ENCODE data around the gene IRF9.
"Not testable (repeated sequence)": the region's sequence is repeated elsewhere in the genome, so short reads cannot be mapped to it uniquely, and the experiment has no call there.

IRF9 gene

GRCh38 chr14:24195186-24196070 is 34.4 kb downstream of the IRF9 start, which contains the start of gene TM9SF1:
Gene TM9SF1, minus strand, starts transcription at chr14:24195441. Its CDS starts 422 bp downstream, at chr14:24195019.
- DNase-seq = peak; percentile 98

GRCh38 chr14:24196071-24197055 is 35.3 kb downstream of the IRF9 start:
- DNase-seq = no peak

- DNase-seq = no peak
These were observed 36.0 kb downstream of the IRF9 start for GRCh38 chr14:24197056-24197450.

- DNase-seq = no peak
These were observed 37.9 kb downstream of the IRF9 start for GRCh38 chr14:24198814-24199524.

- DNase-seq = not testable (repeated sequence)
These were observed 41.5 kb downstream of the IRF9 start for GRCh38 chr14:24202538-24202937.

GRCh38 chr14:24203249-24203886 is 42.3 kb downstream of the IRF9 start:
- not testable (repeated sequence) for DNase-seq

GRCh38 chr14:24204163-24205146 is 43.4 kb downstream of the IRF9 start:
- no peak for DNase-seq

- no peak for DNase-seq
These were observed 45.4 kb downstream of the IRF9 start for GRCh38 chr14:24206260-24207103.

GRCh38 chr14:24207104-24207551 is 46.1 kb downstream of the IRF9 start:
- DNase-seq = no peak

- no peak for DNase-seq
These were observed 46.6 kb downstream of the IRF9 start for GRCh38 chr14:24207625-24208024.

GRCh38 chr14:24211311-24211710 is 50.2 kb downstream of the IRF9 start:
- no peak for DNase-seq

GRCh38 chr14:24212924-24213865 is 52.1 kb downstream of the IRF9 start, which contains the start of gene CHMP4A:
Gene CHMP4A, minus strand, starts transcription at chr14:24213488. Its CDS starts 49 bp downstream, at chr14:24213439.
- DNase-seq = peak; percentile 96

- no peak for DNase-seq
These were observed 53.0 kb downstream of the IRF9 start for GRCh38 chr14:24213866-24214662.

GRCh38 chr14:24215495-24216344 is 54.7 kb downstream of the IRF9 start, which contains the start of gene MDP1:
Gene MDP1, minus strand, starts transcription at chr14:24216066. Its CDS starts 111 bp downstream, at chr14:24215955.
- peak; percentile 93 for DNase-seq
